ENCODE measurements around the gene SNX6. TPM values are rescaled to one million over a fixed set of nuclear protein-coding genes. Genes with fewer than 3 reads are reported as not detected.
A peak's percentile ranks its signal among the peaks of the same experiment; 100 is the strongest.
"Not testable (repeated sequence)": the region's sequence is repeated elsewhere in the genome, so short reads cannot be mapped to it uniquely, and the experiment has no call there.

The SNX6 gene
- total RNA-seq, 1 donor from 2014 or later: 161 TPM

- DNase-seq (ENCODE audit: extremely low read depth, low read depth, low spot score): no peak
Observed at GRCh38 chr14:34640826-34641225, 10.9 kb upstream of the SNX6 start.

- not testable (repeated sequence) for DNase-seq (ENCODE audit: extremely low read depth, low read depth, low spot score)
Observed at GRCh38 chr14:34634360-34634771, 4.4 kb upstream of the SNX6 start.

- no peak for DNase-seq (ENCODE audit: extremely low read depth, low read depth, low spot score)
Observed at GRCh38 chr14:34633742-34634141, 3.8 kb upstream of the SNX6 start.

- DNase-seq (ENCODE audit: extremely low read depth, low read depth, low spot score): no peak
Observed at GRCh38 chr14:34632411-34632978, 2.5 kb upstream of the SNX6 start.

DNA sequence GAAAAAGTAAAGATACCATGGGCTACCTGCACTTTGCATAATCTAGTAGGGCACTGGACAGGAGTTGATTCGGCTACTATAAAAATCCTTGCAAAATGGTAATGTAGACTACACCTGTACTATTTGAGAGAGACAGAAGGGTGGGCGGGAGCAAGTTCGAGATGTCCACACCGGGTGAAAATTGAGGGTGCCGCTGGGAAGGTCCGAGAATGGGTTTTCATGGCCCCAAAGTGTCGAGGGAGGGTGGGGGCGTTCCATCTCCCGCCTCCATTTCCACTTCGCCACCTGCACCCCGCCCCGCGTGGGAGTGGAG lies 648 bp downstream of the SNX6 start:
- no peak for DNase-seq (ENCODE audit: extremely low read depth, low read depth, low spot score)

- DNase-seq (ENCODE audit: extremely low read depth, low read depth, low spot score): no peak
Observed at GRCh38 chr14:34628681-34629135, 1.2 kb downstream of the SNX6 start.

GRCh38 chr14:34623506-34623905 lies 6.4 kb downstream of the SNX6 start:
- DNase-seq (ENCODE audit: extremely low read depth, low read depth, low spot score): peak; percentile 23

DNA sequence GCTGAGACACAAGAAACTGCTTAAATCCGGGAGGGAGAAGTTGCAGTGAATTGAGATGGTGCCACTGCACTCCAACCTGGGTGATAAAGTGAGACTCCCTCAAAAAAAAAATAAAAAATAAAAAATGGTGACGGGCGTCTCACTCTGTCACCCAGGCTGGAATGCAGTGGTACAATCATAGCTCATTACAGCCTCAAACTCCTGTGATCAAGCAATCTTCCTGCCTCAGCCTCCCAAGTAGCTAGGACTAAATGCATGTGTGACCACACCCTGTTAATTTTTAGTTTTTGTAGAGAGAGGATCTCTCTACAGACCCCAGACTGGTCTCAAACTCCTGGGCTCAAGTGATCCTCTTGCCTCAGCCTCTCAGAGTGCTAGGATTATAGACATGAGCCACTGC lies 9.1 kb downstream of the SNX6 start:
- DNase-seq (ENCODE audit: extremely low read depth, low read depth, low spot score): no peak

DNA sequence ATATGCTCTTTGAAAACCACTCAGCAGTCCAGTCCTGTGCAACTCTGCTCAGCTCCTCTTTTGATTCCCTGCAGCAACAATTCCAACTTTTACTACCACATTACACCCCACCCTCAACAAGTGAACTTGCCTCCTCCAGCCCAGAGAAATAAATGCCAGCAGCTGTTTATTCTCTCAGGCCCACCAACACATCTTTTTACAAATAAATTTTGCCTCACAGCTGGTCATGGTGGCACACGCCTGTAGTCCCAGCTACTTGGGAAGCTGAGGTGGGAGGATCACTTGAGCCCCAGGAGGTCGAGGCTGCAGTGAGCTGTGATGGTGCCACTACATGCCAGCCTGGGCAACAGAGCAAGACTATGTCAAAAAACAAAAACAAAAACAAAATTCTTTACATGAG lies 9.8 kb downstream of the SNX6 start:
- no peak for DNase-seq (ENCODE audit: extremely low read depth, low read depth, low spot score)

GRCh38 chr14:34619471-34619870 lies 10.5 kb downstream of the SNX6 start:
- no peak for DNase-seq (ENCODE audit: extremely low read depth, low read depth, low spot score)

- DNase-seq (ENCODE audit: extremely low read depth, low read depth, low spot score): no peak
Observed at GRCh38 chr14:34616360-34616759, 13.6 kb downstream of the SNX6 start.

DNA sequence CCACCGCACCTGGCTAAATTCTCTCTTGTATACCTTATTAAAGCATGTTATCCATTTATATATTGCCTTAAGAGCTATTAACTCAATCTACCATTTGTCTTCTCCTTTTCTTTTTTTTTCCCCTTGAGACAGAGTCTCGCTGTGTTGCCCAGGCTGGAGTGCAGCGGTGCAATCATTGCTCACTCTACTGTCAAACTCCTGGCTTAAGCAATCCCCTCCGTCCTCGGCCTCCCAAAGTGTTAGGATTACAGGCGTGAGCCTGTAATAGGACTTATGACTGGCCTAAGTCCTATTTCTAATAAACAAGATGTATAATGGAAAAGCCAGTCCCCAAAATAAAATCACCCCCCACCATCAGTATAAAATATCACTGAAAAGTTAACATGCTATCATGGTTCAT lies 14.4 kb downstream of the SNX6 start:
- no peak for DNase-seq (ENCODE audit: extremely low read depth, low read depth, low spot score)

GRCh38 chr14:34614638-34615037 lies 15.3 kb downstream of the SNX6 start:
- DNase-seq (ENCODE audit: extremely low read depth, low read depth, low spot score): no peak

DNA sequence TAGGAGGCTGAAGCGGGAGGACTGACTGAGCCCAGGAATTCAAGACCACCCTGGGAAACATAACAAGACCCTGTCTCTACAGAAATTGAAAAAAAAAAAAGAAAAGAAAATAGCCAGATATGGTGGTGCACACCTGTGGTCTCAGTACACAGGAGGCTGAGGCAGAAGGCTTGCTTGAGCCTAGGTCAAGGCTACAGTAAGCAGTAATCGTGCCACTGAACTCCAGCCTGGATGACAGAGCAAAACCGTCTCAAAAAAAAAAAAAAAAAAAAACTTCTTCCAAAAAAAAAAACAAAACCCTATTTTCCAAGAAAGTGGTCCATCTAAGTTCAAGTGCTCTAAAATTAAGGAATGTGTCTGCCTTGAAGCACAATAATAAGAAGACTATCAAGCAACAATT lies 19.8 kb downstream of the SNX6 start:
- DNase-seq (ENCODE audit: extremely low read depth, low read depth, low spot score): no peak

DNA sequence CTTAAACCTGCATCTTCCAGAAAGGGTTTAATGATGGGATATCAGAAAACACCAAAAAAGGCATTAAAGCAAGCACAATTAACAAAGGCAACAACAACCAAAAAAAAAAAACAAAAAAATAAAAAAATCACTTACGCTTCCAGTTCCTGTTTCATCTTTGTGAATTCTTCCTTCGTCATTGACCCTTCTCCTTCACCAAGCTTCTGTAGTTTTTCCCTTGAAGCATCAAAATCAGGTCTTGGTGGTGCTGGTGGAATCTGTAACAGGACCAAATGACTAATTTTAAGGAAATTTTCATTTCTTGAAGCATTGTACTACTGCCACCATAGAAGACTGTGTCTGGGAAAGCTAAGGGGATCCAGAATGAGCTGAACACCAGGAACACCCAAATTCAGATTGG lies 24.5 kb downstream of the SNX6 start:
- no peak for DNase-seq (ENCODE audit: extremely low read depth, low read depth, low spot score)

DNA sequence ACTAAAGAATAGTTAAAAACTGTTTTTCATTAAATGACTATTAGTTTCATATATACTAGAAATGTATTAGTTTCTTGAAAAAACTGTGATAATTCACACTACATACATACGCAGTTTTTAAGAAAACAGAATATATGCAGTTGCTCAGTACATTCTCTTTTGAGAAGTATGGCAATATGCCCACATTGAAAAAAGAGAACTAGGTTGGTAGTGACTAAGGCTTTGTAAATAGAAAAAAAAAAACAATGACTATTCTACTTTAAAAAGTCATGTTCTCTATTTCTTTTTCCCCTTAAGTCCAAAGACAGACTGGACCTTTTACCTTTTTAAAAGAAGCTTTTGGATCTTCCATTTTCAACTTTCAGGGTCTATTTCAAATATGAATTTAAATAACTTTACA lies 25.0 kb downstream of the SNX6 start:
- DNase-seq (ENCODE audit: extremely low read depth, low read depth, low spot score): no peak

GRCh38 chr14:34596891-34597290 lies 33.1 kb downstream of the SNX6 start:
- no peak for DNase-seq (ENCODE audit: extremely low read depth, low read depth, low spot score)

GRCh38 chr14:34593740-34594375 lies 36.1 kb downstream of the SNX6 start:
- DNase-seq (ENCODE audit: extremely low read depth, low read depth, low spot score): no peak

DNA sequence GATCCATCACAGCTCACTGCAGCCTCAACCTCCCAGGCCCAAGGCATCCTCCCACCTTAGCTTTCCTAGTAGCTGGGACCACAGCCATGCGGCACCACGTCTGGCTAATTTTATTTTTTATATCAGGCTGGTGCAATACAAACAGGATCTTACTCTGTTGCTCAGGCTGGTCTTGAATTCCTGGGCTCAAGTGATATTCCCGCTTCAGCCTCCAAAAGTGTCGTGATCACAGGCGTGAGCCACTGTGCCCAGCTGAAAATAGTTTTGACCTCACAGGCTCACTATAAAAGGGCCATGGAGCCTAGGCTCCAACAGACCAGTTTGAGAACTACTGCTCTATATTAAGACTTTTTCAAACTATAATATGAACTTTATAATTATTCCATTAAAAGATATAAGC lies 37.3 kb downstream of the SNX6 start:
- no peak for DNase-seq (ENCODE audit: extremely low read depth, low read depth, low spot score)

DNA sequence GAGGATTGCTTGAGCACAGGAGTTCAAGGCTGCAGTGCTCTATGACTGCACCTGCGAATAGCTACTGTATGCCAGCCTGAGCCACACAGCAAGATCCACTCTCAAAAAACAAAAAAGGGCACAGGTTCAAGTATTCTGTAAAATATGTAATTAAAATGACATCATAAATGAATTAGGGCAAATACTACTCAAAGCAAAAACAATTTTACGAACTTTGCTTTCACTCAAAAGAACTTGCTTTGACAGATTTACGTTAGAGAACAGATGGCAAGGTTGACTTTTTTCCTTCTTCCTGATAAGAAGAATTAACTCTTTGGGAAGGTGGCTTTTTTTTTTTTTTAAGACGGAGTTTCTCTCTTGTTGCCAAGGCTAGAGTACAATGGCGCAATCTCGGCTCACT lies 46.4 kb downstream of the SNX6 start:
- DNase-seq (ENCODE audit: extremely low read depth, low read depth, low spot score): no peak

GRCh38 chr14:34582117-34582680 lies 47.7 kb downstream of the SNX6 start:
- DNase-seq (ENCODE audit: extremely low read depth, low read depth, low spot score): no peak

DNA sequence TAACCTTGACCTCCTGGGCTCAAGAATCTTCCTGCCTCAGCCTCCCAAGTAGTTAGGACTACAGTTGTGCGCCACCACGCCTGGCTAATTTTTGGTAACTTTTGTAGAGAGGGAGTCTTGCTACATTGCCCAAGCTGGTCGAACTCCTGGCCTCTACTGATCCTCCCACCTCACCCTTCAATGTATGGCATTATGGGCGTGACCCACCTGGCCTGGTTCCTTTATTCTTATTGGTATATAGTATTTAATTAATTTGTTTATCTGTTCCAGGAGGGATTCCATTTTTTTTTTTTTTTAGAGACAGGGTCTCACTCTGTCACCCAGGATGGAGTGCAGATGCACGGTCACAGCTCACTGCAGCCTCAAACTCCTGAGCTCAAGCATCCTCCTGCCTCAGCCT lies 49.6 kb downstream of the SNX6 start:
- DNase-seq (ENCODE audit: extremely low read depth, low read depth, low spot score): no peak

- DNase-seq (ENCODE audit: extremely low read depth, low read depth, low spot score): no peak
Observed at GRCh38 chr14:34571771-34572170, 58.2 kb downstream of the SNX6 start.
